NCI-H2227 (cell line): ENCODE measurements around the gene CASP3.
"Not testable (repeated sequence)": the region's sequence is repeated elsewhere in the genome, so short reads cannot be mapped to it uniquely, and the experiment has no call there.

Experiments
- DNase-seq: peaks from one replicate; lab custom pipeline; 2025; ENCODE audit not compliant: unreplicated experiment; lab: John Stamatoyannopoulos, UW

CASP3 gene

GRCh38 chr4:184598753-184599491, 50.3 kb downstream of the CASP3 start:
- DNase-seq, result no peak

GRCh38 chr4:184596617-184597185, 52.5 kb downstream of the CASP3 start:
- no peak for DNase-seq

- DNase-seq, result no peak
Measured at GRCh38 chr4:184596044-184596616, 53.1 kb downstream of the CASP3 start.

- no peak for DNase-seq
Measured at GRCh38 chr4:184595430-184595829, 53.8 kb downstream of the CASP3 start.

- DNase-seq, result no peak
Measured at GRCh38 chr4:184593461-184593860, 55.8 kb downstream of the CASP3 start.

GRCh38 chr4:184591747-184592270, 57.4 kb downstream of the CASP3 start:
- DNase-seq, result not testable (repeated sequence)

GRCh38 chr4:184591070-184591677, 58.1 kb downstream of the CASP3 start:
- DNase-seq, result no peak

GRCh38 chr4:184590196-184590595, 59.1 kb downstream of the CASP3 start:
- no peak for DNase-seq

GRCh38 chr4:184588893-184589292, 60.4 kb downstream of the CASP3 start:
- no peak for DNase-seq

GRCh38 chr4:184587701-184588100, 61.5 kb downstream of the CASP3 start:
- no peak for DNase-seq

- no peak for DNase-seq
Measured at GRCh38 chr4:184587221-184587620, 62.0 kb downstream of the CASP3 start.

- DNase-seq, result no peak
Measured at GRCh38 chr4:184583738-184584502, 65.3 kb downstream of the CASP3 start.
